ENCODE measurements around the gene POU6F2. TPM values are rescaled to one million over a fixed set of nuclear protein-coding genes. Genes with fewer than 3 reads are reported as not detected.
"Not testable (repeated sequence)": the region's sequence is repeated elsewhere in the genome, so short reads cannot be mapped to it uniquely, and the experiment has no call there.

POU6F2 gene
- total and polyA plus RNA-seq, 2 donors = 0.05 to 0.07 TPM

- 75% methylated on average over 4 of the region's 4 CpGs for WGBS
Measured at GRCh38 chr7:38973760-38974159, 3.9 kb upstream of the POU6F2 start.

GRCh38 chr7:38975944-38976392 lies 1.7 kb upstream of the POU6F2 start:
- no peaks in the 10 kb centered on the region for H3K4me1 ChIP-seq (ENCODE audit: control insufficient read depth in 2 of 2, insufficient read depth in 2 of 2, low read length in 2 of 2)
- WGBS = 4% methylated on average over 38 of the region's 38 CpGs
- no peaks in the 10 kb centered on the region for H3K9me3 ChIP-seq (ENCODE audit: control insufficient read depth in 2 of 2, insufficient read depth in 1 of 2, low read length in 1 of 2)
- H3K36me3 ChIP-seq (ENCODE audit: control insufficient read depth in 2 of 2, insufficient read depth in 2 of 2, low read length in 1 of 2) = no peaks in the 10 kb centered on the region
- no peak for DNase-seq (ENCODE audit: low read depth in 6 of 9, low spot score in 9 of 9)
- H3K4me3 ChIP-seq (ENCODE audit: low read length in 2 of 2) = no peak overlapping the region
- H3K27ac ChIP-seq (ENCODE audit: low read depth in 1 of 2, low read length in 1 of 2) = no peak overlapping the region
- H3K27me3 ChIP-seq (ENCODE audit: control insufficient read depth in 2 of 2, insufficient read depth in 1 of 2, low read length in 1 of 2) = peaks cover 13 to 46% of the 10 kb centered on the region in 2 donors

More at GRCh38 chr7:38973760-38974159, 3.9 kb upstream of the POU6F2 start:
- Histone ChIP-seq H3K4me1 (ENCODE audit: control insufficient read depth in 2 of 2, insufficient read depth in 2 of 2, low read length in 2 of 2) (no peaks in the 10 kb centered on the region), H3K9me3 (ENCODE audit: control insufficient read depth in 2 of 2, insufficient read depth in 1 of 2, low read length in 1 of 2) (no peaks in the 10 kb centered on the region), H3K36me3 (ENCODE audit: control insufficient read depth in 2 of 2, insufficient read depth in 2 of 2, low read length in 1 of 2) (no peaks in the 10 kb centered on the region), H3K27me3 (ENCODE audit: control insufficient read depth in 2 of 2, insufficient read depth in 1 of 2, low read length in 1 of 2) (peaks cover 13 to 43% of the 10 kb centered on the region in 2 donors), H3K4me3 (ENCODE audit: low read length in 2 of 2) (no peak overlapping the region), H3K27ac (ENCODE audit: low read depth in 1 of 2, low read length in 1 of 2) (no peak overlapping the region)
- DNase-seq (ENCODE audit: low read depth in 6 of 9, low spot score in 9 of 9) = no peak

- Histone ChIP-seq H3K4me1 (ENCODE audit: control insufficient read depth in 2 of 2, insufficient read depth in 2 of 2, low read length in 2 of 2) (no peaks in the 10 kb centered on the region), H3K4me3 (ENCODE audit: low read length in 2 of 2) (no peak overlapping the region), H3K36me3 (ENCODE audit: control insufficient read depth in 2 of 2, insufficient read depth in 2 of 2, low read length in 1 of 2) (no peaks in the 10 kb centered on the region), H3K27ac (ENCODE audit: low read depth in 1 of 2, low read length in 1 of 2) (no peak overlapping the region), H3K9me3 (ENCODE audit: control insufficient read depth in 2 of 2, insufficient read depth in 1 of 2, low read length in 1 of 2) (no peaks in the 10 kb centered on the region), H3K27me3 (ENCODE audit: control insufficient read depth in 2 of 2, insufficient read depth in 1 of 2, low read length in 1 of 2) (peaks cover 13 to 44% of the 10 kb centered on the region in 2 donors)
- 87% methylated on average over 5 of the region's 5 CpGs for WGBS
- DNase-seq (ENCODE audit: low read depth in 6 of 9, low spot score in 9 of 9) = no peak
Measured at GRCh38 chr7:38978491-38978890, 782 bp downstream of the POU6F2 start.

GRCh38 chr7:38992203-38992602 lies 14.5 kb downstream of the POU6F2 start:
- H3K4me3 ChIP-seq (ENCODE audit: low read length in 2 of 2) = no peak overlapping the region
- H3K27ac ChIP-seq (ENCODE audit: low read depth in 1 of 2, low read length in 1 of 2) = no peak overlapping the region
- DNase-seq (ENCODE audit: low read depth in 6 of 9, low spot score in 9 of 9) = no peak
- no peaks in the 10 kb centered on the region for H3K9me3 ChIP-seq (ENCODE audit: control insufficient read depth in 2 of 2, insufficient read depth in 1 of 2, low read length in 1 of 2)
- no peaks in the 10 kb centered on the region for H3K4me1 ChIP-seq (ENCODE audit: control insufficient read depth in 2 of 2, insufficient read depth in 2 of 2, low read length in 2 of 2)
- no peaks in the 10 kb centered on the region for H3K36me3 ChIP-seq (ENCODE audit: control insufficient read depth in 2 of 2, insufficient read depth in 2 of 2, low read length in 1 of 2)
- H3K27me3 ChIP-seq (ENCODE audit: control insufficient read depth in 2 of 2, insufficient read depth in 1 of 2, low read length in 1 of 2) = no peaks in the 10 kb centered on the region
- WGBS = 85% methylated on average over 4 of the region's 4 CpGs

GRCh38 chr7:39001595-39001994 lies 23.9 kb downstream of the POU6F2 start:
- no peaks in the 10 kb centered on the region for H3K9me3 ChIP-seq (ENCODE audit: control insufficient read depth in 2 of 2, insufficient read depth in 1 of 2, low read length in 1 of 2)
- H3K4me1 ChIP-seq (ENCODE audit: control insufficient read depth in 2 of 2, insufficient read depth in 2 of 2, low read length in 2 of 2) = no peaks in the 10 kb centered on the region
- no peaks in the 10 kb centered on the region for H3K27me3 ChIP-seq (ENCODE audit: control insufficient read depth in 2 of 2, insufficient read depth in 1 of 2, low read length in 1 of 2)
- 100% methylated on average over 1 of the region's 1 CpG for WGBS
- no peak overlapping the region for H3K4me3 ChIP-seq (ENCODE audit: low read length in 2 of 2)
- H3K36me3 ChIP-seq (ENCODE audit: control insufficient read depth in 2 of 2, insufficient read depth in 2 of 2, low read length in 1 of 2) = no peaks in the 10 kb centered on the region
- no peak for DNase-seq (ENCODE audit: low read depth in 6 of 9, low spot score in 9 of 9)
- no peak overlapping the region for H3K27ac ChIP-seq (ENCODE audit: low read depth in 1 of 2, low read length in 1 of 2)

GRCh38 chr7:39002755-39003154 lies 25.0 kb downstream of the POU6F2 start:
- Histone ChIP-seq H3K9me3 (ENCODE audit: control insufficient read depth in 2 of 2, insufficient read depth in 1 of 2, low read length in 1 of 2) (no peaks in the 10 kb centered on the region), H3K27me3 (ENCODE audit: control insufficient read depth in 2 of 2, insufficient read depth in 1 of 2, low read length in 1 of 2) (no peaks in the 10 kb centered on the region), H3K36me3 (ENCODE audit: control insufficient read depth in 2 of 2, insufficient read depth in 2 of 2, low read length in 1 of 2) (no peaks in the 10 kb centered on the region), H3K4me1 (ENCODE audit: control insufficient read depth in 2 of 2, insufficient read depth in 2 of 2, low read length in 2 of 2) (no peaks in the 10 kb centered on the region), H3K27ac (ENCODE audit: low read depth in 1 of 2, low read length in 1 of 2) (no peak overlapping the region), H3K4me3 (ENCODE audit: low read length in 2 of 2) (no peak overlapping the region)
- 96% methylated on average over 5 of the region's 5 CpGs for WGBS
- DNase-seq (ENCODE audit: low read depth in 6 of 9, low spot score in 9 of 9) = no peak

- WGBS = 76% methylated on average over 8 of the region's 8 CpGs
- no peak for DNase-seq (ENCODE audit: low read depth in 6 of 9, low spot score in 9 of 9)
Measured at GRCh38 chr7:39005036-39005435, 27.3 kb downstream of the POU6F2 start.

GRCh38 chr7:39005461-39005860 lies 27.8 kb downstream of the POU6F2 start:
- no peak overlapping the region for H3K4me3 ChIP-seq (ENCODE audit: low read length in 2 of 2)
- WGBS = 93% methylated on average over 6 of the region's 6 CpGs

More at GRCh38 chr7:39005036-39005435, 27.3 kb downstream of the POU6F2 start:
- no peak overlapping the region for H3K4me3 ChIP-seq (ENCODE audit: low read length in 2 of 2)
- H3K4me1 ChIP-seq (ENCODE audit: control insufficient read depth in 2 of 2, insufficient read depth in 2 of 2, low read length in 2 of 2) = no peaks in the 10 kb centered on the region
- H3K27me3 ChIP-seq (ENCODE audit: control insufficient read depth in 2 of 2, insufficient read depth in 1 of 2, low read length in 1 of 2) = no peaks in the 10 kb centered on the region
- no peak overlapping the region for H3K27ac ChIP-seq (ENCODE audit: low read depth in 1 of 2, low read length in 1 of 2)
- no peaks in the 10 kb centered on the region for H3K36me3 ChIP-seq (ENCODE audit: control insufficient read depth in 2 of 2, insufficient read depth in 2 of 2, low read length in 1 of 2)
- H3K9me3 ChIP-seq (ENCODE audit: control insufficient read depth in 2 of 2, insufficient read depth in 1 of 2, low read length in 1 of 2) = no peaks in the 10 kb centered on the region

GRCh38 chr7:39013049-39013939 lies 35.6 kb downstream of the POU6F2 start:
- H3K27me3 ChIP-seq (ENCODE audit: control insufficient read depth in 2 of 2, insufficient read depth in 1 of 2, low read length in 1 of 2); H3K9me3 ChIP-seq (ENCODE audit: control insufficient read depth in 2 of 2, insufficient read depth in 1 of 2, low read length in 1 of 2); H3K27ac ChIP-seq (ENCODE audit: low read depth in 1 of 2, low read length in 1 of 2); H3K36me3 ChIP-seq (ENCODE audit: control insufficient read depth in 2 of 2, insufficient read depth in 2 of 2, low read length in 1 of 2); H3K4me1 ChIP-seq (ENCODE audit: control insufficient read depth in 2 of 2, insufficient read depth in 2 of 2, low read length in 2 of 2); H3K4me3 ChIP-seq (ENCODE audit: low read length in 2 of 2); DNase-seq (ENCODE audit: low read depth in 6 of 9, low spot score in 9 of 9): not testable (repeated sequence)
- 96% methylated on average over 26 of the region's 34 CpGs for WGBS

More at GRCh38 chr7:39005461-39005860, 27.8 kb downstream of the POU6F2 start:
- Histone ChIP-seq H3K27me3 (ENCODE audit: control insufficient read depth in 2 of 2, insufficient read depth in 1 of 2, low read length in 1 of 2) (no peaks in the 10 kb centered on the region), H3K9me3 (ENCODE audit: control insufficient read depth in 2 of 2, insufficient read depth in 1 of 2, low read length in 1 of 2) (no peaks in the 10 kb centered on the region), H3K4me1 (ENCODE audit: control insufficient read depth in 2 of 2, insufficient read depth in 2 of 2, low read length in 2 of 2) (no peaks in the 10 kb centered on the region), H3K36me3 (ENCODE audit: control insufficient read depth in 2 of 2, insufficient read depth in 2 of 2, low read length in 1 of 2) (no peaks in the 10 kb centered on the region), H3K27ac (ENCODE audit: low read depth in 1 of 2, low read length in 1 of 2) (no peak overlapping the region)
- no peak for DNase-seq (ENCODE audit: low read depth in 6 of 9, low spot score in 9 of 9)
